M059J (cell line): ENCODE data around the gene ATMIN. TPM values are rescaled to one million over a fixed set of nuclear protein-coding genes. Genes with fewer than 3 reads are reported as not detected.

Experiments used
- DNase-seq: peaks from one replicate; pipeline ENCODE4 v3.0.0-alpha.2; 2012; ENCODE audit warnings: low read depth
- total RNA-seq: library from RNA; depleted of rRNA; stranded (reverse); fragments of >200 nt; shearing (Covaris generic); gene quantifications from 2 replicates; pipeline ENCODE4 v1.2.3, GENCODE V29; 2014; rRNA removed

Gene ATMIN
- total RNA-seq, 1 experiment from 2014 or later, result 55.6 TPM

GRCh38 chr16:81069063-81069462, 33.4 kb downstream of the ATMIN start:
- DNase-seq, result no peak

GRCh38 chr16:81070979-81071378, 35.3 kb downstream of the ATMIN start:
- DNase-seq, result no peak

GRCh38 chr16:81071805-81072204, 36.2 kb downstream of the ATMIN start:
- peak; percentile 67 for DNase-seq

DNA sequence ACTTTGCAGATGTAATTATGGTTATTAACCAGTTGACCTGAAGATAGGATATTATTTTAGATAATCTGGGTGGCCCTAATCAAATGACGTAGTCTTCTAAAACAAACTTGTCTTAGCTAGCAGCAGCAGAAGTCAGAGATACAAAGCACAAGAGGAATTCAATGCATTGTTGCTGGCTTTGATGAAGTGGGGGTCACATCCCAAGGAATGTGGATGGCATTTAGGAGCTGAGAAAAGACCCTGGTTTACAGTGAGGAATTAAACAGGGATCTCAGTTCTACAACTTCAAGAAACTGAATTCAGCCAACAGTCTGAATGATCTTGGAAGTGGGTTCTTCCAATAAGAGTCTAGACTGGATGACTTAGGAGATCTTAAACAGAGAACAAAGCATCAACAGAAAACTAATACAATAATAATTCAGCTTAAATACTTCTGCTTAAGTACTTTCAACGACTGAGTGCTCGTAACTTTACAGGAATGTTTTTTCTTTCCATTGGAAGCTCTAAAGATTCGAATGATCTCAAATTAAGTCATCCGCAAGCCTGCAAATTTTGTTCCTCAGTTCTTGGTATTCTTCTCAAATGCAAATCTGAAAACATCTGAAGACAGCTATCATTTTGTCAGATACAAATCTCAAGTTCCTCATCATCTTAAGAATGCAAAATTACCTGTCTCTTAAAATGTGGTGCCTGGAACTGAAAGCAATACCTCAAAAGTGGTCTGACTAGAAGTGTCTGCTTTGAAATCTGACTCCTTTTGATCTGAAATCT, 38.1 kb downstream of the ATMIN start:
- no peak for DNase-seq

- peak; percentile 82 for DNase-seq
Measured at GRCh38 chr16:81076566-81077075, 41.0 kb downstream of the ATMIN start.

GRCh38 chr16:81077076-81077940, 41.7 kb downstream of the ATMIN start, which contains the start of gene C16orf46:
C16orf46 (minus strand) TSS chr16:81077238; CDS start chr16:81063955, 13,283 bp downstream.
- peak; percentile 95 for DNase-seq

DNA sequence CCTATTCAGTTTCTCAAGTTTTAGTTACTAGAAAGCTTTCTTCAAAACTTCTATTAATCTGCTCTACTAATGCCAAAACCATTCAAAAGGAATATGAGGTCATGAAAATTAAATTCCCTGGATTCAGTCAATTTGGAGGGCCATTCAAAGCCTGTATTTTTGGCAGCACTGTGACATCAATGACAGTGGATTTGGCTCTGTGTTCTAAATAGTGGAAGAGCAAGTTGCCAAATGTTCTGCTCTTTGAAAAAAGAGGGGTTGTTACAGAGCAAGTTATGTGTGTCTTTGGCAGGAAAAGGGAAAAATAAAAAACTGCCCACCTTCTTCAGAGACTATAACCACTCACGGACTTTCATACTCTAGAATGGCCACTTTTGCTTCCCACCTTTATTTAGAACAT, 44.6 kb downstream of the ATMIN start:
- DNase-seq, result no peak

GRCh38 chr16:81081014-81081413, 45.4 kb downstream of the ATMIN start:
- no peak for DNase-seq

GRCh38 chr16:81088836-81089235, 53.2 kb downstream of the ATMIN start:
- no peak for DNase-seq

DNA sequence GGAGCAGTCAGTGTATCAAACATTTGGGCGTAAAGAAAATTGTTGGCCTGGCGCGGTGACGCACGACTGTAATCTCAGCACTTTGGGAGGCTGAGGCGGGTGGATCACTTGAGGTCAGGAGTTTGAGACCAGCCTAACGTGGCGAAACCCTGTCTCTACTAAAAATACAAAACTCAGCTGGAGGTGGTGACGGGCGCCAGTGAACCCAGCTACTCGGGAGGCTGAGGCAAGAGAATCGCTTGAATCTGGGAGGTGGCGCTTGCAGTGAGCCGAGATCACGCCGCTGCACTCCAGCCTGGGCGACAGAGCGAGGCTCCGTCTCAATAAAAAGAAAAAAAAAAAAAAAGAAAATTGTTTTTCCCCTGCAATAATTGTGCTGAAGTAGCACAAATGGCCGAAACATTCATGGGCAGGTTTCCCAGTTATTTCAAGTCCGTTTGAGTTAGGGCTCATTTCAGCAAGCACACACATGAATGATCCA, 59.2 kb downstream of the ATMIN start:
- DNase-seq, result no peak

GRCh38 chr16:81095653-81095952, 60.0 kb downstream of the ATMIN start:
- DNase-seq, result no peak

GRCh38 chr16:81095953-81096714, 60.5 kb downstream of the ATMIN start, which contains the start of gene GCSH:
GCSH (minus strand) TSS chr16:81096395; CDS start chr16:81096278, 117 bp downstream.
- DNase-seq, result peak; percentile 98

DNA sequence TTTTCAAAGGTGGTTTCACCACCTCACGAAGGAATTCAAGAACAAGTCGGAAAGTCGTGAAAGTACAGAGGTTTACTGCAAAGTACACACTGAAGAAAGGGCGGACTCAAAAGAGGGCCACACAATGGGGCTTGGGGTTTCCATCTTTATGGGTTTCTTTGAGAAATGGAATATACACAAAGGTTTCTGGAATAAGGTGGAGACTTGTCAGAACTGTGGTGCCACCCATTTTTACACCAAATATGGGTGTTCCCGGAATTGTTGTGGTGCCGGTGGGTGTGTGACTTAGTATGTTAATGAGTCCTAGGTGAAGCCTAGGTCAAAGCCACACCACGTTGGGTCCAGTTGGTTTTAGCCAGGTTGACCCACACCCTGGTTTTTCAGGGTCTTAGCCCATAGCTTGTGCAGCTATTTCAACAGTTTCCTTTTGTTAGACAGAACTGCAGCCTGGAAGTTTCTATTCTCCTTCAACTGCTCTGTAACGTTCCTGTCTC, 61.1 kb downstream of the ATMIN start:
- no peak for DNase-seq

Other genes starting within 250 kb of the ATMIN start
- 10.1 and 11.1 TPM in 2 replicates for gene CDYL2, start 231.2 kb upstream of the ATMIN start, total RNA-seq
- gene CMC2, start 29.0 kb upstream of the ATMIN start, total RNA-seq, result 144 and 150 TPM in 2 replicates
- 112 and 210 TPM in 2 replicates for gene CENPN, start 28.6 kb upstream of the ATMIN start, total RNA-seq
- gene C16orf46, start 41.4 kb downstream of the ATMIN start, total RNA-seq, result 1.4 TPM in 1 of 2 replicates, not detected in the other
- 22.8 and 36.4 TPM in 2 replicates for gene GCSH, start 60.6 kb downstream of the ATMIN start, total RNA-seq
- 0.10 TPM in 1 of 2 replicates, not detected in the other for gene BCO1, start 202.8 kb downstream of the ATMIN start, total RNA-seq